Heart right ventricle (tissue), 16 donors: ENCODE results near the gene TMTC2. TPM values are rescaled to one million over a fixed set of nuclear protein-coding genes. Genes with fewer than 3 reads are reported as not detected.

ENCODE experiments used
- ATAC-seq, 8 donors: fragments of 200-7000 bp; cut with Tn5 transposase; one replicate each; pipeline ENCODE4 v1.9.1; 2020; ENCODE audit warnings: mild to moderate bottlenecking in 8 of 8, moderate library complexity in 8 of 8, moderate number of reproducible peaks in 1 of 8
- DNase-seq, 2 donors: peaks; one replicate each; pipeline ENCODE4 v3.0.0-alpha.2; 2020
- H3K27ac ChIP-seq, 10 donors: fragments of 200-600 bp; sonication (generic) in 2 of 10; one replicate each; pipeline versions ENCODE4 v1.5.0 to v1.8.0; 2020 to 2022; ENCODE audit warnings: mild to moderate bottlenecking in 3 of 10
- H3K27me3 ChIP-seq, 7 donors: fragments of 200-600 bp; one replicate each; pipeline ENCODE4 v1.8.0; 2021 to 2022; ENCODE audit warnings: mild to moderate bottlenecking in 2 of 7
- H3K36me3 ChIP-seq, 9 donors: fragments of 200-600 bp; sonication (generic) in 1 of 9; one replicate each; pipeline versions ENCODE4 v1.5.0 to v1.8.0; 2020 to 2022; ENCODE audit warnings: mild to moderate bottlenecking in 2 of 9
- H3K4me1 ChIP-seq, 9 donors: fragments of 200-600 bp; sonication (generic) in 1 of 9; one replicate each; pipeline versions ENCODE4 v1.5.0 to v1.8.0; 2020 to 2022; ENCODE audit warnings: mild to moderate bottlenecking in 4 of 9
- H3K4me3 ChIP-seq, 10 donors: fragments of 200-600 bp; sonication (generic) in 2 of 10; one replicate each; pipeline versions ENCODE4 v1.5.0 to v1.8.0; 2020 to 2022; ENCODE audit warnings: mild to moderate bottlenecking in 7 of 10, moderate library complexity in 2 of 10
- H3K9me3 ChIP-seq, 11 donors: fragments of 200-600 bp in 10 of 11; sonication (generic) in 2 of 11; one replicate each; pipeline versions ENCODE4 v1.5.0 to v1.8.0; 2013 to 2022; ENCODE audit warnings: mild to moderate bottlenecking in 2 of 11, control low read depth in 1 of 11, moderate library complexity in 1 of 11
- WGBS, 2 donors: extraction: QIAGEN DNeasy Blood & Tissue Kit; methylation state at CpG; one replicate each; pipeline ENCODE4 v1.1.7; 2013; ENCODE audit warnings: inconsistent platforms in 1 of 2; 5-methylcytosine and 5-hydroxymethylcytosine counted together
- intact Hi-C, 10 donors: fragments of 100-400 bp; cut with DNase I; formaldehyde crosslinking; loops; one replicate each; pipeline versions ENCODE4 v1.11.1 to v1.14.2; 2022
- polyA plus RNA-seq, 2 donors: library from polyadenylated mRNA; stranded (reverse); fragments of 200-250 nt; gene quantifications; one replicate each; pipeline ENCODE4 v1.2.3, GENCODE V29; 2013
- total RNA-seq, 10 donors: library from RNA; stranded (reverse); fragmentation: NEBNext Ultra II Directional in 3 of 10; extraction: Animal tissue kit (Norgen Biotek cat#: 25700) in 3 of 10; gene quantifications; one replicate each; pipeline versions ENCODE4 v1.2.1 to v1.2.4, GENCODE V29; 2021 to 2023
- TF ChIP-seq, protein P1 (sequence below), 9 donors: fragments of 200-600 bp; sonication (generic) in 2 of 9; IDR thresholded peaks; one replicate each; pipeline versions ENCODE4 v1.5.0 to v1.8.0; 2021 to 2022; ENCODE audit warnings: antibody characterized with exemption in 9 of 9, mild to moderate bottlenecking in 5 of 9, moderate library complexity in 1 of 9
- donor health status: Arrhythmogenic right ventricular cardiomyopathy.
- donor health status: ischemic (EF 13 %, LVEDD 7.1; RV severe dilation, severe dysfunction).
- donor health status: healthy with polysubstance abuse.
- donor health status: DM: no; HTN: yes; CAD: no.
- donor health status: DM: no; HTN: no; CAD: no.
- donor health status: ischemic (EF 25% LVEDD 6.9; RV normal size, moderate dysfunction).
- donor health status: ischemic (EF 25% LVEDD 5.7; RV mildly dilated, moderate dysfunction).
- donor health status: healthy.
- donor health status: DM: yes; HTN: yes; CAD: no.
- donor health status: Ischemic cardiomyopathy.
- donor health status: ischemic (EF 35%, LVEDD 5.7; RV mildly dilated, moderate dysfunction).
- donor health status: nonischemic (EF 11% LVEDD 7.7; RV severe dilation, severe dysfunction).
- donor health status: DM: yes; HTN: yes; CAD: no.
- donor health status: PGD.
- donor health status: ischemic (EF 29% LVEDD 5.4; RV normal size, mild dysfunction).
- donor health status: nonischemic (EF 23%, LVEDD 6.1; RV moderate dilation, normal function).

Gene TMTC2
- total and polyA plus RNA-seq, 12 donors, result 1.6 to 4.4 (median 2.6) TPM

DNA sequence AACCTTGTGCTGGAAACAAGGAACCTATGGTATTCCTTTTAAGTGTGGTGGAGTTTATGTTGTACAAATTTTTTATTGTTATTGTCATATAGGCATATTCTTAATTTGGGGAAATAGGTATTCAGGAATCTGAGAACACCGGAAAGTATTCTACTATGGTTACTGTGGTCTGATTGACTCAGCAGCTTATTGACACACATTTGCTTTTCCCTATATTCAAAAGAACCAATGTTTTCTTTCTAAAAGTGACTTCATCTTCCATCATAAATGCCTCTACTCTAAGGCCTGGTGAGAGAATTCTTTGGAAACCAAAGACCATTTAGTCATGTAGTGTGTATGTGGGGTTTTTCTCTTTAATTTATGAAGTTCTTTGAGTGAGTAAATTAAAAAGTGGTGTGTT lies 474.8 kb downstream of the TMTC2 start:
- no peaks in the 10 kb centered on the region for H3K4me1 ChIP-seq
- no peaks in the 10 kb centered on the region for H3K36me3 ChIP-seq
- intact Hi-C loops, result no loop called here
- no peaks in the 10 kb centered on the region for H3K27me3 ChIP-seq
- H3K9me3 ChIP-seq, result peaks cover 0 to 6% (median 0%) of the 10 kb centered on the region in 11 donors
- ATAC-seq (no peak), DNase-seq (no peak)
- H3K4me3 ChIP-seq, result no peak overlapping the region
- WGBS, 2 donors, result 96 to 100% methylated on average over 1 of the region's 1 CpG
- TF ChIP-seq, protein P1, sequence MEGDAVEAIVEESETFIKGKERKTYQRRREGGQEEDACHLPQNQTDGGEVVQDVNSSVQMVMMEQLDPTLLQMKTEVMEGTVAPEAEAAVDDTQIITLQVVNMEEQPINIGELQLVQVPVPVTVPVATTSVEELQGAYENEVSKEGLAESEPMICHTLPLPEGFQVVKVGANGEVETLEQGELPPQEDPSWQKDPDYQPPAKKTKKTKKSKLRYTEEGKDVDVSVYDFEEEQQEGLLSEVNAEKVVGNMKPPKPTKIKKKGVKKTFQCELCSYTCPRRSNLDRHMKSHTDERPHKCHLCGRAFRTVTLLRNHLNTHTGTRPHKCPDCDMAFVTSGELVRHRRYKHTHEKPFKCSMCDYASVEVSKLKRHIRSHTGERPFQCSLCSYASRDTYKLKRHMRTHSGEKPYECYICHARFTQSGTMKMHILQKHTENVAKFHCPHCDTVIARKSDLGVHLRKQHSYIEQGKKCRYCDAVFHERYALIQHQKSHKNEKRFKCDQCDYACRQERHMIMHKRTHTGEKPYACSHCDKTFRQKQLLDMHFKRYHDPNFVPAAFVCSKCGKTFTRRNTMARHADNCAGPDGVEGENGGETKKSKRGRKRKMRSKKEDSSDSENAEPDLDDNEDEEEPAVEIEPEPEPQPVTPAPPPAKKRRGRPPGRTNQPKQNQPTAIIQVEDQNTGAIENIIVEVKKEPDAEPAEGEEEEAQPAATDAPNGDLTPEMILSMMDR (IDR thresholded peaks at IDR 0.05), result no peak
- no peak overlapping the region for H3K27ac ChIP-seq

DNA sequence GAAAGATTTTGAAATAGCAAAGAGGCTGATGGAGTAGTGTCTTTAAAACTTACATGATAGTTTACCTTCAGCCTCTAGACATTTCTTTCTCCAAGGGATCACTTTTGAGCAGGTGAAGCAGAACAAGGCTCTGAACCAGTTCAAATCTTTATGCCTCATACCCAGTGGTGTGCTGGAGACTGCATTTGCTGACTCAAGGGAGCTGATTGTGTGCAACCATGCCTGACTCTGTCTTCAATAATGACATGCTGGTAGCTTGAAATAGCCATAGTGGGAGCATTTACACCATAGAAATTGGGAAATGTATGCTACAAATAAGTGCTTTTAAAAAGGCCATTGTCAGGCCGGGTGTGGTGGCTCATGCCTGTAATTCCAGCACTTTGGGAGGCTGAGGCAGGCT lies 482.0 kb downstream of the TMTC2 start:
- intact Hi-C loops, result no loop called here
- TF ChIP-seq, protein P1 (IDR thresholded peaks at IDR 0.05), result no peak
- DNase-seq, result no peak
- H3K27me3 ChIP-seq, result no peaks in the 10 kb centered on the region
- ATAC-seq, result no peak
- H3K9me3 ChIP-seq, result peaks cover 0 to 6% (median 0%) of the 10 kb centered on the region in 11 donors
- H3K4me3 ChIP-seq, result no peak overlapping the region
- peaks cover 0 to 19% (median 13%) of the 10 kb centered on the region in 9 donors for H3K4me1 ChIP-seq
- H3K36me3 ChIP-seq, result no peaks in the 10 kb centered on the region
- WGBS, 2 donors, result 93 to 94% methylated on average over 1 of the region's 1 CpG
- no peak overlapping the region for H3K27ac ChIP-seq

DNA sequence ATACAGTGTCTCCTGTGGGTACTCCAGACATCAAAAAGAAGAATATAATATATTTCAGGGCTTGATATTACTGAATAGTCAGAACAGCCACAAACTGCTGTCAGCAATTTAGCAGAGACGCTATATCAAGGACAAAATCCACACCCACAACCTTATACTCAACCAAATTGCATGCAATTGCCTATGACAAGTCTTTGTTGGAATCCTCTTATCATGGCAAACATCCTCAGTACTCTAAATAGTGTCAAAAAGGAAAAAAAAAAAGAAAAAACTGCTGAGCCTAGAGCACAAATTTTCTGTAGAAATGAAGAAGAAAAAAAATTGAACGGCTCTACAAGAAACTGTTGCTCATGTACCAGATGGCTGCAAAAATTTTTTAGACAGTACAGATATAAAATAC lies 485.7 kb downstream of the TMTC2 start:
- Histone ChIP-seq H3K9me3 (no peaks in the 10 kb centered on the region), H3K4me1 (peaks cover 0 to 19% (median 13%) of the 10 kb centered on the region in 9 donors), H3K27me3 (no peaks in the 10 kb centered on the region), H3K36me3 (no peaks in the 10 kb centered on the region), H3K4me3 (no peak overlapping the region), H3K27ac (no peak overlapping the region)
- TF ChIP-seq, protein P1 (IDR thresholded peaks at IDR 0.05), result no peak
- 75 to 82% methylated on average over 2 of the region's 2 CpGs for WGBS, 2 donors
- no peak for DNase-seq
- ATAC-seq, result no peak
- intact Hi-C loops, result no loop called here

DNA sequence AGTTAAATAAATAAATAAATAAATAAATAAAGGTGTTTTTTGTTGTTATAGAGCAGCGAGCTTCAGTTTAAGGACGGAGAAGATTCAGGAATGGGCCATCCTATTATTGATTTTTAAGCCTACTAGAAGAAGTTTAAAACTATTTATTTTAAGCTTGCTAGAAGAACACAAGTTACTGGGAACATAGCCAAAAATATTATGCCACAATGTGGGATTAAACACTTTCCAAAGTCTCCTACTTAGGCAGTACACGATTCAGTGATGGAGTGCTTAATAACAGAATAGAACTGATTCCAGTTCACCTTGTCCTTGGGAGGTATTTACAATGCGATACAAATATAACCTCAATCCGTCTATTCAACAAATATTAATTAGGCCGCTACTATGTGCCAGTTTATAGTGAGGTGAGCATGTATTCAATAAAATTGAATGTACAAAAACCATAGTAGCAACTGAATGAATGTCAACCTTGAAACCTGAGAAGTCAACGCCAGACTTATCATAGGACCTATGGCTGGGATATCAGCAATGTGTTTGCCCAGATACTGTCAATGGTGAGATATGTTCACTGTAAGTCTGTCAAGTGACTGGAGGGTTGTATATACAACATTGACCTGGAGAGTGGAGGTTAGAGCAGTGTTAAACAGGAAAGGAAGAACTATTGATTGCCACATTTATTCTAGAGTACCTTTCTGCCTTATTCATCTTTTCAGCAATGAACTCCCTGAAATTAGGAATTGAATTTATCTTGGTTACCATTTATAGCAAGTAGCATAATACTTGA lies 486.4 kb downstream of the TMTC2 start:
- intact Hi-C loops, result no loop called here
- H3K4me1 ChIP-seq, result peaks cover 0 to 19% (median 13%) of the 10 kb centered on the region in 9 donors
- ATAC-seq (no peak), DNase-seq (no peak)
- no peak overlapping the region for H3K27ac ChIP-seq
- H3K4me3 ChIP-seq, result no peak overlapping the region
- TF ChIP-seq, protein P1 (IDR thresholded peaks at IDR 0.05), result no peak
- 76 to 79% methylated on average over 7 of the region's 7 CpGs for WGBS, 2 donors
- no peaks in the 10 kb centered on the region for H3K9me3 ChIP-seq
- no peaks in the 10 kb centered on the region for H3K36me3 ChIP-seq
- H3K27me3 ChIP-seq, result no peaks in the 10 kb centered on the region
